Ovary (tissue), 9 donors: ENCODE results near the gene RAPGEF2. TPM values are rescaled to one million over a fixed set of nuclear protein-coding genes. Genes with fewer than 3 reads are reported as not detected.
"Not testable (repeated sequence)": the region's sequence is repeated elsewhere in the genome, so short reads cannot be mapped to it uniquely, and the experiment has no call there.

Experiments
- DNase-seq, 5 donors: peaks; one replicate each; pipeline ENCODE4 v3.0.0-alpha.2; 2019 to 2020
- H3K27ac ChIP-seq, 2 donors: fragments of 200-600 bp; one replicate each; pipeline versions ENCODE4 v1.5.1 to v1.8.0; 2019 to 2022
- H3K27me3 ChIP-seq: fragments of 200-600 bp; one replicate; pipeline ENCODE4 v1.8.0; 2022
- H3K36me3 ChIP-seq: fragments of 200-600 bp; sonication (generic); one replicate; pipeline ENCODE4 v1.5.1; 2019
- H3K4me1 ChIP-seq: one replicate; pipeline ENCODE4 v1.8.1; 2013; ENCODE audit warnings: mild to moderate bottlenecking, moderate library complexity; ENCODE audit not compliant: insufficient read depth
- H3K4me3 ChIP-seq: fragments of 200-600 bp; sonication (generic); one replicate; pipeline ENCODE4 v1.5.1; 2017
- H3K9me3 ChIP-seq, 2 donors: fragments of 200-600 bp in 1 of 2; sonication (generic) in 1 of 2; one replicate each; pipeline versions ENCODE4 v1.5.1 to v1.8.1; 2013 to 2019; ENCODE audit warnings: mild to moderate bottlenecking in 1 of 2, moderate library complexity in 1 of 2
- EP300 ChIP-seq: sonication (generic); formaldehyde crosslinking; IDR thresholded peaks from one replicate; pipeline ENCODE4 v1.6.1; 2017; ENCODE audit warnings: antibody characterized with exemption
- POLR2A ChIP-seq: fragments of 450-650 bp; IDR thresholded peaks from one replicate; pipeline ENCODE4 v1.6.1; 2017; ENCODE audit warnings: antibody characterized with exemption, mild to moderate bottlenecking, moderate library complexity
- WGBS, 3 donors: extraction: QIAGEN DNeasy Blood & Tissue Kit in 1 of 3; methylation state at CpG; one replicate each; pipeline versions ENCODE4 v1.1.5 to v1.1.7; 2013 to 2017; 5-methylcytosine and 5-hydroxymethylcytosine counted together
- intact Hi-C, 4 donors: fragments of 100-400 bp; cut with DNase I; formaldehyde crosslinking; loops; one replicate each; pipeline versions ENCODE4 v1.11.0 to v1.15.1; 2022 to 2023
- polyA plus RNA-seq, 2 donors: library from polyadenylated mRNA; stranded (reverse); fragments of 200-250 nt in 1 of 2; fragments of 350-450 nt in 1 of 2; fragmentation: Illumina TruSeq in 1 of 2; extraction: RNeasy Lipid Tissue Mini Kit (QIAGEN cat#74804) in 1 of 2; gene quantifications; one replicate each; pipeline ENCODE4 v1.2.3, GENCODE V29; 2013 to 2014
- total RNA-seq, 7 donors: library from RNA; depleted of rRNA in 2 of 7; stranded (reverse); fragments of >200 nt in 2 of 7; fragmentation: NEBNext Ultra II Directional in 3 of 7; extraction: Animal tissue kit (Norgen Biotek cat#: 25700) in 3 of 7; gene quantifications; one replicate each; pipeline versions ENCODE4 v1.1.0 to v1.2.4, GENCODE V29; 2016 to 2023
- TF ChIP-seq, protein P1 (sequence below), 3 donors: fragments of 450-650 bp in 2 of 3; fragments of 200-600 bp in 1 of 3; IDR thresholded peaks; one replicate each; pipeline versions ENCODE4 v1.5.1 to v1.8.0; 2016 to 2022; ENCODE audit warnings: antibody characterized with exemption in 3 of 3, mild to moderate bottlenecking in 1 of 3
- donor health status: DM: no; HTN: no; CAD: no; lungs with moderate emphysema.
- donor health status: DM: no; HTN: no; CAD: no.
- donor health status: Bipolar disorder and iron deficiency.
- donor health status: DM: yes; HTN: yes; CAD: no.
- donor health status: DM: no; HTN: no; CAD: no.
- donor health status: DM: yes; HTN: yes; CAD: no.

RAPGEF2 gene
- total and polyA plus RNA-seq, 9 donors, result 11.5 to 46.5 (median 25.4) TPM

- intact Hi-C loops, result no loop called here
- H3K36me3 ChIP-seq, result no peaks in the 10 kb centered on the region
- TF ChIP-seq EP300, result no peak
- H3K27ac ChIP-seq, result no peak overlapping the region
- H3K9me3 ChIP-seq, result no peaks in the 10 kb centered on the region
- no peaks in the 10 kb centered on the region for H3K4me1 ChIP-seq
- no peak for DNase-seq
- H3K27me3 ChIP-seq, result no peaks in the 10 kb centered on the region
- H3K4me3 ChIP-seq, result no peak overlapping the region
- WGBS, 3 donors, result 86 to 87% (median 86%) methylated on average over 6 of the region's 6 CpGs
Measured at GRCh38 chr4:159077702-159078495, 25.0 kb upstream of the RAPGEF2 start.

GRCh38 chr4:159079074-159079473 lies 23.8 kb upstream of the RAPGEF2 start:
- H3K9me3 ChIP-seq, result no peaks in the 10 kb centered on the region
- no peak for DNase-seq
- TF ChIP-seq EP300 (no peak), POLR2A (no peak)
- TF ChIP-seq, protein P1, sequence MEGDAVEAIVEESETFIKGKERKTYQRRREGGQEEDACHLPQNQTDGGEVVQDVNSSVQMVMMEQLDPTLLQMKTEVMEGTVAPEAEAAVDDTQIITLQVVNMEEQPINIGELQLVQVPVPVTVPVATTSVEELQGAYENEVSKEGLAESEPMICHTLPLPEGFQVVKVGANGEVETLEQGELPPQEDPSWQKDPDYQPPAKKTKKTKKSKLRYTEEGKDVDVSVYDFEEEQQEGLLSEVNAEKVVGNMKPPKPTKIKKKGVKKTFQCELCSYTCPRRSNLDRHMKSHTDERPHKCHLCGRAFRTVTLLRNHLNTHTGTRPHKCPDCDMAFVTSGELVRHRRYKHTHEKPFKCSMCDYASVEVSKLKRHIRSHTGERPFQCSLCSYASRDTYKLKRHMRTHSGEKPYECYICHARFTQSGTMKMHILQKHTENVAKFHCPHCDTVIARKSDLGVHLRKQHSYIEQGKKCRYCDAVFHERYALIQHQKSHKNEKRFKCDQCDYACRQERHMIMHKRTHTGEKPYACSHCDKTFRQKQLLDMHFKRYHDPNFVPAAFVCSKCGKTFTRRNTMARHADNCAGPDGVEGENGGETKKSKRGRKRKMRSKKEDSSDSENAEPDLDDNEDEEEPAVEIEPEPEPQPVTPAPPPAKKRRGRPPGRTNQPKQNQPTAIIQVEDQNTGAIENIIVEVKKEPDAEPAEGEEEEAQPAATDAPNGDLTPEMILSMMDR (IDR thresholded peaks at IDR 0.05), result no peak
- intact Hi-C loops, result no loop called here
- H3K36me3 ChIP-seq, result no peaks in the 10 kb centered on the region
- no peak overlapping the region for H3K4me3 ChIP-seq
- H3K27ac ChIP-seq, result no peak overlapping the region
- 92 to 95% (median 94%) methylated on average over 2 of the region's 2 CpGs for WGBS, 3 donors
- no peaks in the 10 kb centered on the region for H3K4me1 ChIP-seq
- no peaks in the 10 kb centered on the region for H3K27me3 ChIP-seq

GRCh38 chr4:159086606-159087005 lies 16.3 kb upstream of the RAPGEF2 start:
- Histone ChIP-seq H3K27ac (no peak overlapping the region), H3K4me3 (no peak overlapping the region), H3K4me1 (no peaks in the 10 kb centered on the region), H3K27me3 (no peaks in the 10 kb centered on the region), H3K9me3 (no peaks in the 10 kb centered on the region), H3K36me3 (no peaks in the 10 kb centered on the region)
- TF ChIP-seq, protein P1 (IDR thresholded peaks at IDR 0.05), result no peak
- no peak for TF ChIP-seq POLR2A
- no peak for TF ChIP-seq EP300
- no peak for DNase-seq
- intact Hi-C loops, result no loop called here
- 93 to 96% (median 96%) methylated on average over 2 of the region's 2 CpGs for WGBS, 3 donors

DNA sequence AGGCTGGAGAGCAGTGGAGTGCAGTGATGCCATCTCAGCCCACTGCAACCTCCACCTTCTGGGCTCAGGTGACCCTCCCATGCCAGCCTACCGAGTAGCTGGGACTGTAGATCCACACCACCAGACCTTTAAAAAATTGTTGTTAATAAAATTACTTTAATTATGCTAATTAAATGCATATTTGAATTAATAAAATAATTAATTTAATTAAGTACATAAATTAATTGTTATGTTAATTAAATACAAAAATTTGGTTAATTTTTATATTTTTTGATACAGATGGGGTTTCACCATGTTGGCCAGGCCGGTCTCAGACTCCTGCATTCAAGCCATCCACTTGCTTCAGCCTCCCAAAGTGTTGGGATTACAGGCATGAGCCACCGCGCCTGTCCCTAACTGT lies 12.6 kb upstream of the RAPGEF2 start:
- TF ChIP-seq POLR2A (no peak), EP300 (no peak)
- TF ChIP-seq, protein P1 (IDR thresholded peaks at IDR 0.05), result no peak
- H3K4me1 ChIP-seq, result no peaks in the 10 kb centered on the region
- 93 to 96% (median 94%) methylated on average over 4 of the region's 4 CpGs for WGBS, 3 donors
- intact Hi-C loops, result no loop called here
- no peak overlapping the region for H3K4me3 ChIP-seq
- no peaks in the 10 kb centered on the region for H3K27me3 ChIP-seq
- H3K36me3 ChIP-seq, result no peaks in the 10 kb centered on the region
- DNase-seq, result no peak
- no peaks in the 10 kb centered on the region for H3K9me3 ChIP-seq
- H3K27ac ChIP-seq, result no peak overlapping the region

- H3K4me3 ChIP-seq, H3K36me3 ChIP-seq, DNase-seq, H3K27me3 ChIP-seq, H3K9me3 ChIP-seq, H3K4me1 ChIP-seq, intact Hi-C loops, H3K27ac ChIP-seq: not testable (repeated sequence)
- WGBS, 3 donors, result 89 to 94% (median 93%) methylated on average over 4 to 11 of the region's 11 CpGs
Measured at GRCh38 chr4:159094156-159094555, 8.7 kb upstream of the RAPGEF2 start.
